ENCODE results near the gene FBXO15. TPM values are rescaled to one million over a fixed set of nuclear protein-coding genes. Genes with fewer than 3 reads are reported as not detected.

FBXO15 gene, protein sequence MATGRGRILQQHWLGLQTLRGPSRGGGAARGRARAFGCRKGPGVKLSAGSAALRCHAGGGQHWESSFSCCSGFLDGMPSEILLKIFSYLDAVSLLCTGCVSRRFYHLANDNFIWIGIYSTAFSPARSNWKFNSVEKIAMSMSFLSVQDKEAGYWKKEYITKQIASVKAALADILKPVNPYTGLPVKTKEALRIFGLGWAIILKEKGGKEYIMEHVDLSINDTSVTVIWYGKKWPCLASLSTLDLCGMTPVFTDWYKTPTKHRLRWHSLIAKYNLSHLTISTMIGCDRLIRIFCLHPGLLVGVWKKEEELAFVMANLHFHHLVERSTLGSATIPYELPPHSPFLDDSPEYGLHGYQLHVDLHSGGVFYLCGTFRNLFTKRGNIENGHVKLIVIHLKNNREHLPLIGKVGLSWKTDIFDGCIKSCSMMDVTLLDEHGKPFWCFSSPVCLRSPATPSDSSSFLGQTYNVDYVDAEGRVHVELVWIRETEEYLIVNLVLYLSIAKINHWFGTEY
- 0.45 to 0.92 TPM (median 0.81 TPM) in 5 replicates for total RNA-seq (2022; extraction: Qiagen RNA extraction; ENCODE audit: low read depth)

DNA sequence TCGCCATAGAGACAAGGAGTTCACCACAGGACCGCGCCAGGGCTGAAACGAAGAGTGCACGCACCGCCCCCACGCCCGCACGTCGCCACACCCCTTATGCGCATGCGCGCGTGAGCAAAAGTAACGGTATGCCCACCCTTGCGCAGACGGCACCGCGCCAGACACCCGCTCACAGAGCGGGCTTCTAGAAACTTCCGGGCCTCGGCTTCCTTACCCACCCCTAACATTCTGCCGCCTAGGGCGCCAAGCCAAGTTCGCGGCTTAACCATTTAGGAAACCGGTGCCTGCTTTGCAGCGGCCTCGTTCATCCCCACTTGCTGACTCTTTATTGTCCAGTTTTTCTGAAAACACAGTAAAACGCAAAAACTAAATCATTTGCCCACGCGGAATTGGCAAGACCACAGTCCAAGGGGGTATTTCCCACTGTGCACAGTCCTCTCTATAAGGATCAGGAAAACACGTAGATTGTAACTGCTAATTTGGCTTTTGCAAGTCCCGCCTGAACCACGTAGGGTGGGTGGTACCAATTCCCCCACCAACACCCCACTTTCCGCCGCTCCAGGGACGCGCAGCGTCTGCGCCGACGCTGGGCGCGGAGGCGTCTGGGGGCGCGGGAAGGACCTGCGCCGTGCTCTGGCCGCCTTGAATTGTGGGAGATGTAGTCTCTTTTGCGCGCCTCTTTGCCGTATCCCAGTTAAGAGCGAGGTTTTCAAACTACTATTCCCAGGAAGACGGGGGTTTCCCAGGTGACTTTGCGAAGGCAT, at the start of gene FBXO15, which contains the start of gene TIMM21:
TSS of gene FBXO15 (minus strand) at position 56 of the 764 bp plus-strand sequence. CDS start at position 7, 49 bp downstream.
TSS of gene TIMM21 (plus strand) at position 745 of the 764 bp plus-strand sequence. CDS start 286 bp downstream, outside the sequence.

Other genes starting within 250 kb of the FBXO15 start
- gene TIMM21, start 689 bp upstream of the FBXO15 start, total RNA-seq (2022; extraction: Qiagen RNA extraction; ENCODE audit: low read depth): 56.2 to 59.5 TPM (median 57.6 TPM) in 5 replicates
- gene CYB5A, start 144.1 kb upstream of the FBXO15 start, total RNA-seq (2022; extraction: Qiagen RNA extraction; ENCODE audit: low read depth): 120 to 171 TPM (median 127 TPM) in 5 replicates
- not detected in 5 replicates for gene C18orf63, start 168.0 kb upstream of the FBXO15 start, total RNA-seq (2022; extraction: Qiagen RNA extraction; ENCODE audit: low read depth)